Ishikawa (cell line): Measurements from ENCODE around the gene HDHD3.

Source experiments
- CEBPB ChIP-seq: IDR thresholded peaks from 2 replicates; pipeline ENCODE4 v1.6.1; 2012
- EP300 ChIP-seq: IDR thresholded peaks from 2 replicates; pipeline ENCODE4 v1.6.1; 2012; ENCODE audit warnings: borderline replicate concordance
- RAD21 ChIP-seq: IDR thresholded peaks from 2 replicates; pipeline ENCODE4 v1.6.1; 2012; ENCODE audit warnings: low read depth
- TAF1 ChIP-seq: IDR thresholded peaks from 2 replicates; pipeline ENCODE4 v1.6.1; 2012; ENCODE audit warnings: low read depth, mild to moderate bottlenecking
- TCF12 ChIP-seq: IDR thresholded peaks from 2 replicates; pipeline ENCODE4 v1.6.1; 2012; ENCODE audit warnings: low read depth
- TEAD4 ChIP-seq: IDR thresholded peaks from 2 replicates; pipeline ENCODE4 v1.6.1; 2012
- YY1 ChIP-seq: IDR thresholded peaks from 2 replicates; pipeline ENCODE4 v1.6.1; 2012; ENCODE audit warnings: low read depth
- TF ChIP-seq, protein P1 (sequence below): IDR thresholded peaks from 2 replicates; pipeline ENCODE4 v1.6.1; 2012; ENCODE audit warnings: low read depth, mild to moderate bottlenecking
- TF ChIP-seq, protein P2 (sequence below): IDR thresholded peaks from 2 replicates; pipeline ENCODE4 v1.6.1; 2012
- TF ChIP-seq, protein P3 (sequence below): IDR thresholded peaks from 2 replicates; pipeline ENCODE4 v1.6.1; 2012

DNA sequence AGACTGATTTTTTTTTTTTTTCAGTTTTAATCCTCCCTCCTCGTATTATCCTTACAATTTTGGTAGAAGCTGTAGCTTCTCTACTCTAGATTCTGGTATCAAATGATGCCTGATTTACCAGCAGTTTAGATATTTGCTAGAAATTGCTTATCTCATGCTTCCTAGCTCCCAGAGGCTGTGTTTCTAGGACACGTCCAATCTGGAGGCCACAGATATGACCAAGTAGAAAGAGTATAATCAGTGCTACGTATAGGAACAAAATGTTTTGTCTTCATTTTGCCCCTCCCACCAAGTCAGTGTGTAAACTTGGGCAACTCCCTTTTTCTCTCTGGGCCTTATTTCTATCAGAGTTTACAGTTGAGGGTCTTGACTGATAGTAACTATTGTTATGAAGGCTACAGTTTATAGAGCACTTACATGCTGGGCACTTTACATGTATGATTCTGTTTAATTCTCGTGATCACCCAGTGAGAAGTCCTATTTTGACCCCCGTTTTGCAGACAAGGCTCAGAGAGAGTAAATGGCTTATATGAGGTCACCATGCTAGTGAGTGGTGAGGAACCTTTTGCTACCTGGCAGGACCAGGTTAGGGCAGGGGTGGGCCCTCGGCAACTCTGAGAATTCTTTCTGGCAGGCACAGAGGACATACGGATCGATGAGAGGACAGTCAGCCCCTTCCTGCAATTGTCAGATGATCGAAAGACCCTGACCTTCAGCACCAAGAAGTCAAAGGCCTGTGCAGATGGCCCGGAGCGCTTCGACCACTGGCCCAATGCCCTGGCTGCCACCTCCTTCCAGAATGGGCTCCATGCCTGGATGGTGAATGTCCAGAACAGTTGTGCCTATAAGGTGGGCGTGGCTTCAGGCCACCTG is 7.6 kb downstream of the HDHD3 start:
- TF ChIP-seq, protein P1, sequence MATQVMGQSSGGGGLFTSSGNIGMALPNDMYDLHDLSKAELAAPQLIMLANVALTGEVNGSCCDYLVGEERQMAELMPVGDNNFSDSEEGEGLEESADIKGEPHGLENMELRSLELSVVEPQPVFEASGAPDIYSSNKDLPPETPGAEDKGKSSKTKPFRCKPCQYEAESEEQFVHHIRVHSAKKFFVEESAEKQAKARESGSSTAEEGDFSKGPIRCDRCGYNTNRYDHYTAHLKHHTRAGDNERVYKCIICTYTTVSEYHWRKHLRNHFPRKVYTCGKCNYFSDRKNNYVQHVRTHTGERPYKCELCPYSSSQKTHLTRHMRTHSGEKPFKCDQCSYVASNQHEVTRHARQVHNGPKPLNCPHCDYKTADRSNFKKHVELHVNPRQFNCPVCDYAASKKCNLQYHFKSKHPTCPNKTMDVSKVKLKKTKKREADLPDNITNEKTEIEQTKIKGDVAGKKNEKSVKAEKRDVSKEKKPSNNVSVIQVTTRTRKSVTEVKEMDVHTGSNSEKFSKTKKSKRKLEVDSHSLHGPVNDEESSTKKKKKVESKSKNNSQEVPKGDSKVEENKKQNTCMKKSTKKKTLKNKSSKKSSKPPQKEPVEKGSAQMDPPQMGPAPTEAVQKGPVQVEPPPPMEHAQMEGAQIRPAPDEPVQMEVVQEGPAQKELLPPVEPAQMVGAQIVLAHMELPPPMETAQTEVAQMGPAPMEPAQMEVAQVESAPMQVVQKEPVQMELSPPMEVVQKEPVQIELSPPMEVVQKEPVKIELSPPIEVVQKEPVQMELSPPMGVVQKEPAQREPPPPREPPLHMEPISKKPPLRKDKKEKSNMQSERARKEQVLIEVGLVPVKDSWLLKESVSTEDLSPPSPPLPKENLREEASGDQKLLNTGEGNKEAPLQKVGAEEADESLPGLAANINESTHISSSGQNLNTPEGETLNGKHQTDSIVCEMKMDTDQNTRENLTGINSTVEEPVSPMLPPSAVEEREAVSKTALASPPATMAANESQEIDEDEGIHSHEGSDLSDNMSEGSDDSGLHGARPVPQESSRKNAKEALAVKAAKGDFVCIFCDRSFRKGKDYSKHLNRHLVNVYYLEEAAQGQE, result no peak
- no peak for TF ChIP-seq TEAD4
- TF ChIP-seq TCF12, result no peak
- no peak for TF ChIP-seq TAF1
- TF ChIP-seq, protein P2, sequence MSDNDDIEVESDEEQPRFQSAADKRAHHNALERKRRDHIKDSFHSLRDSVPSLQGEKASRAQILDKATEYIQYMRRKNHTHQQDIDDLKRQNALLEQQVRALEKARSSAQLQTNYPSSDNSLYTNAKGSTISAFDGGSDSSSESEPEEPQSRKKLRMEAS, result no peak
- TF ChIP-seq YY1, result no peak
- TF ChIP-seq EP300, result no peak
- no peak for TF ChIP-seq CEBPB
- TF ChIP-seq, protein P3, sequence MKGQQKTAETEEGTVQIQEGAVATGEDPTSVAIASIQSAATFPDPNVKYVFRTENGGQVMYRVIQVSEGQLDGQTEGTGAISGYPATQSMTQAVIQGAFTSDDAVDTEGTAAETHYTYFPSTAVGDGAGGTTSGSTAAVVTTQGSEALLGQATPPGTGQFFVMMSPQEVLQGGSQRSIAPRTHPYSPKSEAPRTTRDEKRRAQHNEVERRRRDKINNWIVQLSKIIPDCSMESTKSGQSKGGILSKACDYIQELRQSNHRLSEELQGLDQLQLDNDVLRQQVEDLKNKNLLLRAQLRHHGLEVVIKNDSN, result no peak
- TF ChIP-seq RAD21, result no peak
